GM23338 (cell line): Measurements from ENCODE around the gene MELTF. TPM values are rescaled to one million over a fixed set of nuclear protein-coding genes. Genes with fewer than 3 reads are reported as not detected.

Experiments
- ATAC-seq: fragments of 200-7000 bp; cut with Tn5 transposase; 3 replicates; pipeline ENCODE4 v1.9.1; 2020
- DNase-seq: peaks from one replicate; pipeline ENCODE4 v3.0.0-alpha.2; 2015; ENCODE audit warnings: low spot score
- H2AFZ ChIP-seq: fragments of 200-600 bp; sonication (generic); 2 replicates; pipeline ENCODE4 v1.8.0; 2016; ENCODE audit warnings: antibody characterized with exemption, mild to moderate bottlenecking, moderate library complexity
- H3F3A ChIP-seq: fragments of 200-600 bp; sonication (generic); replicated peaks from 2 replicates; pipeline ENCODE4 v1.8.0; 2017; ENCODE audit warnings: antibody characterized with exemption, mixed run types, low read depth
- H3K27ac ChIP-seq: fragments of 200-600 bp; sonication (generic); 2 replicates; pipeline ENCODE4 v1.6.1; 2016; ENCODE audit warnings: low read depth
- H3K27me3 ChIP-seq: fragments of 200-600 bp; sonication (generic); 2 replicates; pipeline ENCODE4 v1.8.0; 2016; ENCODE audit warnings: mild to moderate bottlenecking, mixed run types, moderate library complexity; ENCODE audit not compliant: insufficient read depth
- H3K36me3 ChIP-seq: fragments of 200-600 bp; sonication (generic); 2 replicates; pipeline ENCODE4 v1.8.0; 2016; ENCODE audit warnings: mild to moderate bottlenecking; ENCODE audit not compliant: insufficient read depth
- H3K4me1 ChIP-seq: fragments of 200-600 bp; sonication (generic); 2 replicates; pipeline ENCODE4 v1.8.0; 2016; ENCODE audit warnings: mild to moderate bottlenecking, moderate library complexity; ENCODE audit not compliant: insufficient read depth
- H3K4me2 ChIP-seq: fragments of 200-600 bp; sonication (generic); 2 replicates; pipeline ENCODE4 v1.7.1; 2017; ENCODE audit warnings: mixed run types
- H3K4me3 ChIP-seq: fragments of 200-600 bp; sonication (generic); 2 replicates; pipeline ENCODE4 v1.6.1; 2016; ENCODE audit warnings: mixed run types
- H3K79me2 ChIP-seq: fragments of 200-600 bp; sonication (generic); replicated peaks from 2 replicates; pipeline ENCODE4 v1.8.0; 2017; ENCODE audit warnings: mild to moderate bottlenecking; ENCODE audit not compliant: insufficient read depth
- H3K9me2 ChIP-seq: fragments of 200-600 bp; sonication (generic); 2 replicates; pipeline ENCODE4 v1.8.0; 2017; ENCODE audit not compliant: insufficient read depth
- H4K20me1 ChIP-seq: fragments of 200-600 bp; sonication (generic); replicated peaks from 2 replicates; pipeline ENCODE4 v1.8.0; 2017; ENCODE audit warnings: mild to moderate bottlenecking; ENCODE audit not compliant: insufficient read depth
- H3K27ac Mint-ChIP-seq: 2 replicates; pipeline ENCODE4 v1.8.0; 2020; ENCODE audit warnings: inconsistent platforms, mild to moderate bottlenecking, moderate library complexity, mixed read lengths
- H3K27me3 Mint-ChIP-seq: 3 replicates; pipeline ENCODE4 v1.8.0; 2022; ENCODE audit warnings: low read depth, mild to moderate bottlenecking, moderate library complexity, mixed read lengths, inconsistent platforms; ENCODE audit not compliant: insufficient read depth, poor library complexity
- H3K36me3 Mint-ChIP-seq: 3 replicates; pipeline ENCODE4 v1.8.0; 2021; ENCODE audit warnings: low read depth, mild to moderate bottlenecking, inconsistent platforms, moderate library complexity, mixed read lengths
- H3K4me1 Mint-ChIP-seq: 3 replicates; pipeline ENCODE4 v1.8.0; 2020; ENCODE audit warnings: mild to moderate bottlenecking, inconsistent platforms, mixed read lengths
- H3K4me3 Mint-ChIP-seq: 3 replicates; pipeline ENCODE4 v1.8.0; 2021; ENCODE audit warnings: moderate library complexity, mild to moderate bottlenecking, inconsistent platforms, mixed read lengths
- H3K9me3 Mint-ChIP-seq: 3 replicates; pipeline ENCODE4 v1.8.0; 2020; ENCODE audit warnings: moderate library complexity, mild to moderate bottlenecking, inconsistent platforms, mixed read lengths
- CREB1 ChIP-seq: fragments of 250-450 bp; sonication (Bioruptor Pico); IDR thresholded peaks from 2 replicates; pipeline ENCODE4 v1.5.0; 2020; ENCODE audit warnings: low read depth, mild to moderate bottlenecking, moderate library complexity
- ETS1 ChIP-seq: IDR thresholded peaks from 2 replicates; pipeline ENCODE4 v1.6.1; 2016; ENCODE audit warnings: antibody characterized with exemption
- EZH2 ChIP-seq: fragments of 200-600 bp; sonication (generic); IDR thresholded peaks from one replicate; pipeline ENCODE4 v1.8.0; 2017; ENCODE audit warnings: antibody characterized with exemption, mild to moderate bottlenecking, low read depth; ENCODE audit not compliant: unreplicated experiment
- EZH2phosphoT487 ChIP-seq: fragments of 200-600 bp; sonication (generic); IDR thresholded peaks from one replicate; pipeline ENCODE4 v1.8.1; 2018; ENCODE audit warnings: antibody characterized with exemption; ENCODE audit not compliant: unreplicated experiment
- JUNB ChIP-seq: IDR thresholded peaks from one replicate; pipeline ENCODE4 v1.6.1; 2016; ENCODE audit warnings: antibody characterized with exemption; ENCODE audit not compliant: unreplicated experiment
- NANOG ChIP-seq: IDR thresholded peaks from 2 replicates; pipeline ENCODE4 v1.6.1; 2016; ENCODE audit warnings: antibody characterized with exemption, borderline replicate concordance
- POLR2AphosphoS5 ChIP-seq: IDR thresholded peaks from 2 replicates; pipeline ENCODE4 v1.6.1; 2016; ENCODE audit warnings: antibody characterized with exemption, low read depth
- STAT1 ChIP-seq: IDR thresholded peaks from one replicate; pipeline ENCODE4 v1.6.1; 2016; ENCODE audit warnings: antibody characterized with exemption; ENCODE audit not compliant: unreplicated experiment
- ZNF331 ChIP-seq: fragments of 250-450 bp; sonication (Bioruptor Pico); IDR thresholded peaks from 2 replicates; pipeline ENCODE4 v1.5.0; 2020; ENCODE audit warnings: low read depth, mild to moderate bottlenecking, moderate library complexity
- polyA plus RNA-seq: library from polyadenylated mRNA; unstranded; fragments of >200 nt; fragmentation: Nextera tagmentation; extraction: Ambion mirVana; gene quantifications from 2 replicates; pipeline ENCODE4 v1.2.1, GENCODE V29; 2016
- total RNA-seq: library from RNA; depleted of rRNA; stranded (reverse); fragments of >200 nt; shearing (Covaris generic); gene quantifications from 2 replicates; pipeline ENCODE4 v1.2.3, GENCODE V29; 2014
- TF ChIP-seq, protein P1 (sequence below), 2 experiments: fragments of 200-600 bp in 1 of 2; sonication (generic) in 1 of 2; conservative IDR thresholded peaks; 2 replicates each; pipeline versions ENCODE4 v1.5.1 to v1.6.1; 2016 to 2017; ENCODE audit warnings: antibody characterized with exemption in 2 of 2, low read depth in 2 of 2, mild to moderate bottlenecking in 2 of 2, moderate library complexity in 1 of 2
- TF ChIP-seq, protein P2 (sequence below): fragments of 250-450 bp; sonication (Bioruptor Pico); IDR thresholded peaks from 2 replicates; pipeline ENCODE4 v1.5.0; 2020; ENCODE audit warnings: mild to moderate bottlenecking, moderate library complexity

MELTF gene
- total and polyA plus RNA-seq, 2 experiments from 2014 or later, result 1.4 to 5.2 TPM

GRCh38 chr3:197038679-197039462 lies 9.3 kb upstream of the MELTF start (continued):
- TF ChIP-seq CREB1 (CRISPR knock-in tag), result no peak
- no peak for TF ChIP-seq ETS1
- TF ChIP-seq STAT1, result no peak
- TF ChIP-seq JUNB, result no peak
- TF ChIP-seq, protein P1, sequence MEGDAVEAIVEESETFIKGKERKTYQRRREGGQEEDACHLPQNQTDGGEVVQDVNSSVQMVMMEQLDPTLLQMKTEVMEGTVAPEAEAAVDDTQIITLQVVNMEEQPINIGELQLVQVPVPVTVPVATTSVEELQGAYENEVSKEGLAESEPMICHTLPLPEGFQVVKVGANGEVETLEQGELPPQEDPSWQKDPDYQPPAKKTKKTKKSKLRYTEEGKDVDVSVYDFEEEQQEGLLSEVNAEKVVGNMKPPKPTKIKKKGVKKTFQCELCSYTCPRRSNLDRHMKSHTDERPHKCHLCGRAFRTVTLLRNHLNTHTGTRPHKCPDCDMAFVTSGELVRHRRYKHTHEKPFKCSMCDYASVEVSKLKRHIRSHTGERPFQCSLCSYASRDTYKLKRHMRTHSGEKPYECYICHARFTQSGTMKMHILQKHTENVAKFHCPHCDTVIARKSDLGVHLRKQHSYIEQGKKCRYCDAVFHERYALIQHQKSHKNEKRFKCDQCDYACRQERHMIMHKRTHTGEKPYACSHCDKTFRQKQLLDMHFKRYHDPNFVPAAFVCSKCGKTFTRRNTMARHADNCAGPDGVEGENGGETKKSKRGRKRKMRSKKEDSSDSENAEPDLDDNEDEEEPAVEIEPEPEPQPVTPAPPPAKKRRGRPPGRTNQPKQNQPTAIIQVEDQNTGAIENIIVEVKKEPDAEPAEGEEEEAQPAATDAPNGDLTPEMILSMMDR (conservative IDR thresholded peaks at IDR 0.05; ENCODE audit: low read depth in 2 of 2), result no peak
- TF ChIP-seq EZH2, result no peak
- no peak for TF ChIP-seq POLR2AphosphoS5

DNA sequence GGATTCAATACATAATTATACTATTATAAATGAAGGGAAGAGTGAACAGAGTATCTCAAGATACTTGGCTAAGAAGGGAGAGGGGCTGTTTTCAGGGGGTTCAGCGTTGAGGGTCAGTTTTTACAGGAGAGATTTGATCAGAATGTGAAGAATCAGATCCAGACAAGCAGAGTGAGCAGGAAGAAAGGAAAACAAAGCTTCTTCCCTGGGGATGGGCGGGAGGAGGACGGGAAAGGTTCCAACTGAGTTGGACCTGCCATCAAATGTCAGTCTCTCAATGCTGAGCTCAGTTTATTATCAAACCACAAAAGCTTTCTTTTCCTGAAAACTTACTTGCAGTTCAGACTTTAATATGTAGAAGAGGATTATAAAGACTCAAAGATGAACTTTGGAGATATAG lies 6.0 kb upstream of the MELTF start:
- H3K27me3 Mint-ChIP-seq, result peaks cover 8% of the 10 kb centered on the region
- H3K4me1 ChIP-seq, result no peaks in the 10 kb centered on the region
- H3K4me3 Mint-ChIP-seq, result no peak overlapping the region
- no peaks in the 10 kb centered on the region for H3K79me2 ChIP-seq
- no peak overlapping the region for H3K27ac ChIP-seq
- 0 out of 2 replicates have a peak, but pooled peaks cover 4% of the 10 kb centered on the region for H3F3A ChIP-seq
- H4K20me1 ChIP-seq, result no peaks in the 10 kb centered on the region
- no peaks in the 10 kb centered on the region; the same call in 2 of the 3 replicates for H3K4me1 Mint-ChIP-seq
- DNase-seq (no peak), ATAC-seq (no peak)
- H3K27ac Mint-ChIP-seq, result no peak overlapping the region
- no peaks in the 10 kb centered on the region for H3K36me3 ChIP-seq
- no peaks in the 10 kb centered on the region for H3K9me2 ChIP-seq
- no peak overlapping the region for H3K4me3 ChIP-seq
- no peak overlapping the region for H3K4me2 ChIP-seq
- peaks cover 4% of the 10 kb centered on the region for H3K27me3 ChIP-seq
- H2AFZ ChIP-seq, result no peak overlapping the region
- H3K9me3 Mint-ChIP-seq, result no peaks in the 10 kb centered on the region
- H3K36me3 Mint-ChIP-seq, result no peaks in the 10 kb centered on the region
- TF ChIP-seq ZNF331 (no peak), NANOG (no peak), POLR2AphosphoS5 (no peak), ETS1 (no peak), CREB1 (CRISPR knock-in tag) (no peak), EZH2phosphoT487 (no peak), EZH2 (no peak)
- TF ChIP-seq, protein P1 (conservative IDR thresholded peaks at IDR 0.05; ENCODE audit: low read depth in 2 of 2), result no peak
- TF ChIP-seq, protein P2, sequence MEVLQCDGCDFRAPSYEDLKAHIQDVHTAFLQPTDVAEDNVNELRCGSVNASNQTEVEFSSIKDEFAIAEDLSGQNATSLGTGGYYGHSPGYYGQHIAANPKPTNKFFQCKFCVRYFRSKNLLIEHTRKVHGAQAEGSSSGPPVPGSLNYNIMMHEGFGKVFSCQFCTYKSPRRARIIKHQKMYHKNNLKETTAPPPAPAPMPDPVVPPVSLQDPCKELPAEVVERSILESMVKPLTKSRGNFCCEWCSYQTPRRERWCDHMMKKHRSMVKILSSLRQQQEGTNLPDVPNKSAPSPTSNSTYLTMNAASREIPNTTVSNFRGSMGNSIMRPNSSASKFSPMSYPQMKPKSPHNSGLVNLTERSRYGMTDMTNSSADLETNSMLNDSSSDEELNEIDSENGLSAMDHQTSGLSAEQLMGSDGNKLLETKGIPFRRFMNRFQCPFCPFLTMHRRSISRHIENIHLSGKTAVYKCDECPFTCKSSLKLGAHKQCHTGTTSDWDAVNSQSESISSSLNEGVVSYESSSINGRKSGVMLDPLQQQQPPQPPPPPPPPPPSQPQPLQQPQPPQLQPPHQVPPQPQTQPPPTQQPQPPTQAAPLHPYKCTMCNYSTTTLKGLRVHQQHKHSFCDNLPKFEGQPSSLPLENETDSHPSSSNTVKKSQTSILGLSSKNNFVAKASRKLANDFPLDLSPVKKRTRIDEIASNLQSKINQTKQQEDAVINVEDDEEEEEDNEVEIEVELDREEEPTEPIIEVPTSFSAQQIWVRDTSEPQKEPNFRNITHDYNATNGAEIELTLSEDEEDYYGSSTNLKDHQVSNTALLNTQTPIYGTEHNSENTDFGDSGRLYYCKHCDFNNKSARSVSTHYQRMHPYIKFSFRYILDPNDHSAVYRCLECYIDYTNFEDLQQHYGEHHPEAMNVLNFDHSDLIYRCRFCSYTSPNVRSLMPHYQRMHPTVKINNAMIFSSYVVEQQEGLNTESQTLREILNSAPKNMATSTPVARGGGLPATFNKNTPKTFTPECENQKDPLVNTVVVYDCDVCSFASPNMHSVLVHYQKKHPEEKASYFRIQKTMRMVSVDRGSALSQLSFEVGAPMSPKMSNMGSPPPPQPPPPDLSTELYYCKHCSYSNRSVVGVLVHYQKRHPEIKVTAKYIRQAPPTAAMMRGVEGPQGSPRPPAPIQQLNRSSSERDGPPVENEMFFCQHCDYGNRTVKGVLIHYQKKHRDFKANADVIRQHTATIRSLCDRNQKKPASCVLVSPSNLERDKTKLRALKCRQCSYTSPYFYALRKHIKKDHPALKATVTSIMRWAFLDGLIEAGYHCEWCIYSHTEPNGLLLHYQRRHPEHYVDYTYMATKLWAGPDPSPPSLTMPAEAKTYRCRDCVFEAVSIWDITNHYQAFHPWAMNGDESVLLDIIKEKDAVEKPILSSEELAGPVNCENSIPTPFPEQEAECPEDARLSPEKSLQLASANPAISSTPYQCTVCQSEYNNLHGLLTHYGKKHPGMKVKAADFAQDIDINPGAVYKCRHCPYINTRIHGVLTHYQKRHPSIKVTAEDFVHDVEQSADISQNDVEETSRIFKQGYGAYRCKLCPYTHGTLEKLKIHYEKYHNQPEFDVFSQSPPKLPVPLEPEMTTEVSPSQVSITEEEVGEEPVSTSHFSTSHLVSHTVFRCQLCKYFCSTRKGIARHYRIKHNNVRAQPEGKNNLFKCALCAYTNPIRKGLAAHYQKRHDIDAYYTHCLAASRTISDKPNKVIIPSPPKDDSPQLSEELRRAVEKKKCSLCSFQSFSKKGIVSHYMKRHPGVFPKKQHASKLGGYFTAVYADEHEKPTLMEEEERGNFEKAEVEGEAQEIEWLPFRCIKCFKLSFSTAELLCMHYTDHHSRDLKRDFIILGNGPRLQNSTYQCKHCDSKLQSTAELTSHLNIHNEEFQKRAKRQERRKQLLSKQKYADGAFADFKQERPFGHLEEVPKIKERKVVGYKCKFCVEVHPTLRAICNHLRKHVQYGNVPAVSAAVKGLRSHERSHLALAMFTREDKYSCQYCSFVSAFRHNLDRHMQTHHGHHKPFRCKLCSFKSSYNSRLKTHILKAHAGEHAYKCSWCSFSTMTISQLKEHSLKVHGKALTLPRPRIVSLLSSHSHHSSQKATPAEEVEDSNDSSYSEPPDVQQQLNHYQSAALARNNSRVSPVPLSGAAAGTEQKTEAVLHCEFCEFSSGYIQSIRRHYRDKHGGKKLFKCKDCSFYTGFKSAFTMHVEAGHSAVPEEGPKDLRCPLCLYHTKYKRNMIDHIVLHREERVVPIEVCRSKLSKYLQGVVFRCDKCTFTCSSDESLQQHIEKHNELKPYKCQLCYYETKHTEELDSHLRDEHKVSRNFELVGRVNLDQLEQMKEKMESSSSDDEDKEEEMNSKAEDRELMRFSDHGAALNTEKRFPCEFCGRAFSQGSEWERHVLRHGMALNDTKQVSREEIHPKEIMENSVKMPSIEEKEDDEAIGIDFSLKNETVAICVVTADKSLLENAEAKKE (CRISPR knock-in tag), result no peak
